SJSA1 (cell line): ENCODE results near the gene APOL1. TPM values are rescaled to one million over a fixed set of nuclear protein-coding genes. Genes with fewer than 3 reads are reported as not detected.

Source experiments
- DNase-seq, 2 experiments: peaks; one replicate each; pipeline ENCODE4 v3.0.0-alpha.2; 2015 to 2020; ENCODE audit warnings: low spot score in 2 of 2, low read depth in 1 of 2
- H3K27ac ChIP-seq: fragments of 250-450 bp; sonication (Bioruptor Pico); 2 replicates; pipeline ENCODE4 v1.5.1; 2020; ENCODE audit warnings: mild to moderate bottlenecking, moderate library complexity
- H3K27me3 ChIP-seq: fragments of 250-450 bp; sonication (Bioruptor Pico); replicated peaks from 2 replicates; pipeline ENCODE4 v1.5.1; 2020; ENCODE audit warnings: mild to moderate bottlenecking, moderate library complexity
- H3K36me3 ChIP-seq: fragments of 250-450 bp; sonication (Bioruptor Pico); 2 replicates; pipeline ENCODE4 v1.5.1; 2020; ENCODE audit warnings: mild to moderate bottlenecking
- H3K4me1 ChIP-seq: fragments of 250-450 bp; sonication (Bioruptor Pico); replicated peaks from 2 replicates; pipeline ENCODE4 v1.6.1; 2021; ENCODE audit warnings: mild to moderate bottlenecking
- H3K4me3 ChIP-seq: fragments of 250-450 bp; sonication (Bioruptor Pico); 2 replicates; pipeline ENCODE4 v1.5.1; 2020; ENCODE audit warnings: mild to moderate bottlenecking
- H3K9me3 ChIP-seq: fragments of 250-450 bp; sonication (Bioruptor Pico); replicated peaks from 2 replicates; pipeline ENCODE4 v1.5.1; 2020; ENCODE audit warnings: mild to moderate bottlenecking
- total RNA-seq: library from RNA; depleted of rRNA; stranded (reverse); fragments of >200 nt; shearing (Covaris generic); gene quantifications from 2 replicates; pipeline ENCODE4 v1.2.3, GENCODE V29; 2014

The APOL1 gene
- total RNA-seq, 1 experiment from 2014 or later = 5.8 TPM

- H3K27ac ChIP-seq = peak overlapping the region; percentile 61
- H3K36me3 ChIP-seq = peaks cover 95% of the 10 kb centered on the region
- H3K9me3 ChIP-seq = no peaks in the 10 kb centered on the region
Measured at GRCh38 chr22:36301384-36301828, 48.5 kb downstream of the APOL1 start.

GRCh38 chr22:36301851-36302250 lies 48.9 kb downstream of the APOL1 start:
- H3K27ac ChIP-seq = peak overlapping the region; percentile 61

More at GRCh38 chr22:36301384-36301828, 48.5 kb downstream of the APOL1 start:
- Histone ChIP-seq H3K4me1 (peaks cover 44% of the 10 kb centered on the region), H3K4me3 (no peak overlapping the region), H3K27me3 (no peaks in the 10 kb centered on the region)
- peak in 1 of 2 experiments; percentile 72 for DNase-seq

GRCh38 chr22:36302439-36303114 lies 49.6 kb downstream of the APOL1 start:
- Histone ChIP-seq H3K9me3 (no peaks in the 10 kb centered on the region), H3K27ac (peak overlapping the region; percentile 61), H3K36me3 (peaks cover 95% of the 10 kb centered on the region), H3K27me3 (no peaks in the 10 kb centered on the region), H3K4me3 (no peak overlapping the region), H3K4me1 (peaks cover 44% of the 10 kb centered on the region)
- DNase-seq = peak in 1 of 2 experiments; percentile 44

More at GRCh38 chr22:36301851-36302250, 48.9 kb downstream of the APOL1 start:
- H3K4me3 ChIP-seq = no peak overlapping the region
- H3K27me3 ChIP-seq = no peaks in the 10 kb centered on the region
- DNase-seq = peak in 1 of 2 experiments; percentile 94
- H3K9me3 ChIP-seq = no peaks in the 10 kb centered on the region
- peaks cover 44% of the 10 kb centered on the region for H3K4me1 ChIP-seq
- H3K36me3 ChIP-seq = peaks cover 95% of the 10 kb centered on the region

- Histone ChIP-seq H3K4me3 (no peak overlapping the region), H3K9me3 (no peaks in the 10 kb centered on the region), H3K36me3 (peaks cover 95% of the 10 kb centered on the region), H3K27me3 (no peaks in the 10 kb centered on the region), H3K27ac (peak overlapping the region; percentile 61), H3K4me1 (peaks cover 44% of the 10 kb centered on the region)
- no peak for DNase-seq
Measured at GRCh38 chr22:36303115-36303467, 50.2 kb downstream of the APOL1 start.

GRCh38 chr22:36303874-36304273 lies 50.9 kb downstream of the APOL1 start:
- DNase-seq = no peak
- peaks cover 95% of the 10 kb centered on the region for H3K36me3 ChIP-seq
- H3K27me3 ChIP-seq = no peaks in the 10 kb centered on the region
- H3K9me3 ChIP-seq = no peaks in the 10 kb centered on the region
- no peak overlapping the region for H3K27ac ChIP-seq
- peaks cover 44% of the 10 kb centered on the region for H3K4me1 ChIP-seq
- no peak overlapping the region for H3K4me3 ChIP-seq

GRCh38 chr22:36304429-36304828 lies 51.5 kb downstream of the APOL1 start:
- Histone ChIP-seq H3K4me1 (peaks cover 44% of the 10 kb centered on the region), H3K36me3 (peaks cover 95% of the 10 kb centered on the region), H3K4me3 (no peak overlapping the region), H3K27me3 (no peaks in the 10 kb centered on the region), H3K9me3 (no peaks in the 10 kb centered on the region), H3K27ac (no peak overlapping the region)
- no peak for DNase-seq

GRCh38 chr22:36305813-36306212 lies 52.9 kb downstream of the APOL1 start:
- Histone ChIP-seq H3K27ac (no peak overlapping the region), H3K36me3 (peaks cover 95% of the 10 kb centered on the region), H3K4me1 (peaks cover 44% of the 10 kb centered on the region), H3K4me3 (no peak overlapping the region), H3K27me3 (no peaks in the 10 kb centered on the region), H3K9me3 (no peaks in the 10 kb centered on the region)
- no peak for DNase-seq

- Histone ChIP-seq H3K4me1 (peaks cover 44% of the 10 kb centered on the region), H3K4me3 (no peak overlapping the region), H3K27me3 (no peaks in the 10 kb centered on the region), H3K36me3 (peaks cover 95% of the 10 kb centered on the region), H3K27ac (no peak overlapping the region), H3K9me3 (no peaks in the 10 kb centered on the region)
- DNase-seq = no peak
Measured at GRCh38 chr22:36306227-36306626, 53.3 kb downstream of the APOL1 start.

GRCh38 chr22:36308880-36309279 lies 55.9 kb downstream of the APOL1 start:
- H3K27ac ChIP-seq = no peak overlapping the region
- peaks cover 100% of the 10 kb centered on the region for H3K36me3 ChIP-seq

GRCh38 chr22:36311386-36312085 lies 58.6 kb downstream of the APOL1 start:
- H3K27me3 ChIP-seq = no peaks in the 10 kb centered on the region
- H3K4me3 ChIP-seq = no peak overlapping the region
- H3K36me3 ChIP-seq = peaks cover 100% of the 10 kb centered on the region
- peaks cover 24% of the 10 kb centered on the region for H3K4me1 ChIP-seq
- peak; percentile 68 to 76 for DNase-seq
- H3K9me3 ChIP-seq = no peaks in the 10 kb centered on the region
- H3K27ac ChIP-seq = peak overlapping the region; percentile 20; the same call in 1 of the 2 replicates

More at GRCh38 chr22:36308880-36309279, 55.9 kb downstream of the APOL1 start:
- H3K9me3 ChIP-seq = no peaks in the 10 kb centered on the region
- H3K27me3 ChIP-seq = no peaks in the 10 kb centered on the region
- peaks cover 36% of the 10 kb centered on the region for H3K4me1 ChIP-seq
- DNase-seq = no peak
- no peak overlapping the region for H3K4me3 ChIP-seq

- H3K27ac ChIP-seq = no peak overlapping the region
- H3K4me3 ChIP-seq = no peak overlapping the region
- no peaks in the 10 kb centered on the region for H3K27me3 ChIP-seq
- DNase-seq = no peak
- H3K4me1 ChIP-seq = peaks cover 24% of the 10 kb centered on the region
- H3K36me3 ChIP-seq = peaks cover 100% of the 10 kb centered on the region
- H3K9me3 ChIP-seq = no peaks in the 10 kb centered on the region
Measured at GRCh38 chr22:36315325-36315724, 62.4 kb downstream of the APOL1 start.

GRCh38 chr22:36316419-36316818 lies 63.5 kb downstream of the APOL1 start:
- H3K36me3 ChIP-seq = peaks cover 100% of the 10 kb centered on the region
- no peak overlapping the region for H3K27ac ChIP-seq
- no peak overlapping the region for H3K4me3 ChIP-seq
- DNase-seq = no peak
- H3K27me3 ChIP-seq = no peaks in the 10 kb centered on the region
- H3K4me1 ChIP-seq = peaks cover 18% of the 10 kb centered on the region
- no peaks in the 10 kb centered on the region for H3K9me3 ChIP-seq
